Activated CD8-positive, alpha-beta memory T cell treated with anti-CD3 and anti-CD28 coated beads, Interleukin-2, amount 50 U/mL, for 24 hours (primary cell): ENCODE measurements around the gene CNPPD1.

Experiments
- DNase-seq: peaks from one replicate; pipeline ENCODE4 v3.0.0-alpha.2; 2020; ENCODE audit errors: extremely low read depth

CNPPD1 gene

DNA sequence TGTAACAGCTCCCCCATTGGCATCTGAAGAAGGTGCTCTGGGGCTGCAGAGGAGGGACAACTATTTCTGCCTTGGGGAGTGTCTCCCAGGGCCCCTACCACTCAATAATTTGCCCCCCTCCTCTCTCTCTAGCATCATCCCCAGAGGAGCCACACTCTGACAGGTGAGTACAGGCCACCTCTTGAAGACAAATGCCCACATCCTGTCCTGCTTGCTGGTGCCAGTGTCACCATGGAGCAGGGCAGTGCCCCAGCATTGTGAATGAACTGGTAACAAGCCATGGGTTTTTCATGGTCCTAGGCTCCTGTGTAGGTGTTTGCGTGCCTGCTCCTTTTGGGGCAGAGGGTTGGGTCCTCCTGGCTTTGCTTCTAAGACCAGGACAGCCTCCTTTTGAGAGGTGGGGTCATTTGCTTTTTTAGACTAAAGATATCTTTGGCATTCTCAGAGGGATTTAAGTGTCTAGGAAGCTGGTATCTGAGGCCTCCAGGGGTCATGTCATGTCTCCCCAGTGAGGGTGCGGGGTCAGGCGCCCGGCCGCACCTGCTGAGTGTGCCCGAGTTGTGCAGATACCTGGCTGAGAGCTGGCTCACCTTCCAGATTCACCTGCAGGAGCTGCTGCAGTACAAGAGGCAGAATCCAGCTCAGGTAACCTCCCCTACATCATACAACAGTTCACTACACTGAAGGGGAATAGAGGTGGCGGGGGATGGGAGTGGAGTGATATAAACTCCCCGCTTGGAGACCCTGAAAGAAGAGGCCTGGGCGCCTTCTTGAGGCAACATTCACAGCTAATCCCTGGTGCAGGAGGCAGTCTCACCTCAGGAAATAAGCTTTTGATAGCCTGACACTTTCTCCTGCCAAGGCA lies 3.1 kb upstream of the CNPPD1 start:
- no peak for DNase-seq

GRCh38 chr2:219178377-219179175 lies 1.9 kb upstream of the CNPPD1 start:
- no peak for DNase-seq

GRCh38 chr2:219177552-219178376 lies 1.0 kb upstream of the CNPPD1 start, which contains the start of gene RETREG2:
Gene RETREG2, plus strand, starts transcription at chr2:219178275. Its CDS starts 78 bp downstream, at chr2:219178353.
- DNase-seq = peak; percentile 44

DNA sequence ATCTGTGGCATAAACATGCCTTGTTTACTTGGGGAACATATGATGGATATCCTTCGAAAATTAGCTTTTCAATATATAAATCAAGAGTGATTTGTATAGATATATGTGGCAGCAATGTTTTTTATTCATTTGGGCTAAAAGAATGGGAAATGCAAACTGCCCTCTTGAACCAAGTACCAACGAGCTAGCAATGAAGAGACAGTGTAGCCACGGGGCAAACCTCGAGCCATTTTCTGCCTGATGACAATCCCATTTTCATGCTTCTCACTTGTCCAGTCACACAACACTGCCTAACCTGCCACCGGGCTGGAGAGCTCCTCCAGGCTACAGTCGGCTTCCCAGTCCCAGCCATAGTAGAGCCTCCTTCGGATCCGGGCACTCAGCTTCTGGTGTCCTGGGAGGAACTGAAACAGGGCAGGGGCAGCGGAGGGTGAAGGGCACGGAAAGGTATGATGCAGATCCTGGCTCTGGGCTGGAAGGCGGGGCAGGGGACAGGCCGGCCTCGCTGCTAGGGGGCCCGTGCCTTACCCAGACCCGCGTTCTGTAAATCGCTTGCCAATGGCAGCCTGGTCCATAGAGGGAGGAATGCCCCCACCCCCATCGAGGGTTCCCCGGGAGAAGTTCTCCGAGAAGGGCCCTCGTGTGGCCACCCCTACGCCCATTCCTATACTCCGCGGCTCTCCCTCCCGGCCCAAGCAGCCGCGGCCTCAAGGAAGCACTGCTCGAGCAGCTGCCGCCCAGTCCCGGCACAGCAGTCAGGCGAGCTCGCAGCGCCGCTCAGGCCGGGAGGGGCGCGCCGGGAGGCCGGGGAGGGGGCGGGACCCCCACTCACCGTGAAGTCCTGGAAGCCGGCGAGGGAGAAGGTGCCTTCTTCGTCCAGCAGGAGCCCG lies 552 bp downstream of the CNPPD1 start:
- no peak for DNase-seq

- no peak for DNase-seq
Measured at GRCh38 chr2:219175486-219175885, 1.2 kb downstream of the CNPPD1 start.

- DNase-seq = no peak
Measured at GRCh38 chr2:219174801-219175200, 1.9 kb downstream of the CNPPD1 start.

DNA sequence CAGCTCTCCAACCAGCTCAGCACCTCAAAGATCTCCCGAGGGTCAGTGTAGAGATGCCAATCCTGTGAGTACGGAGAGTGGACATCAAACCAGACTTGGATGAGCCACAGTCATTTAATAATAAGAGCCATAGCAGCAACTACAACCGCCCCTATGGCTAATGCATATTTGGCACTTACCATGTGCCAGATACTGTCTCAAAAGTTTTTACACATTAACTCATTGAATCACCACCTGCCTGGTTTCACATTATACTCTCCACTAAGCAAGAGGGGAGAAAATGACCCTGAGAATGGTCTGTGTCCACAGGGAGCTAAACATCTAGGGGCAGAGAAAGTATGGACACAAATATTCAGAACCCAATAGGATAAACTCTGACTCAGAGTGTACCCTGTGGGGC lies 2.6 kb downstream of the CNPPD1 start:
- DNase-seq = no peak

DNA sequence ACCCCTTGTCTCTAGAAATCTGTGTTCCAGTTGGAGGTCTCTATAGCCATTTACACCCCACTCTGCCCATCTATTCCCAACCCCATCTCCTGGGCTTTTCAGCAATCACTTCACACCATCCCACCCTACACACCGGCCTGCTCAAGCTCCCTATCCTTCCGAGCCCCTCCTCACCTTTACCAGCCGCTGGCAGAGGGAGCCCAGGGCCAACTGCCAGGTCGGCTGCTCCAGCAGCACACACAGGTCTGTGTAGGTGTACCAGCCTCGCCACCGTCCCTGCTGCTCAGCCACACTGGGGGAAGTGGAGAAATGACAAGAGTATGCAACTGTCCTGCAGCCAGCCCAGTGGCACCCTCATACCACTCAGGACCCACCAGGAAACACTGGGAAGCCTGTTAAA lies 3.5 kb downstream of the CNPPD1 start:
- DNase-seq = no peak

DNA sequence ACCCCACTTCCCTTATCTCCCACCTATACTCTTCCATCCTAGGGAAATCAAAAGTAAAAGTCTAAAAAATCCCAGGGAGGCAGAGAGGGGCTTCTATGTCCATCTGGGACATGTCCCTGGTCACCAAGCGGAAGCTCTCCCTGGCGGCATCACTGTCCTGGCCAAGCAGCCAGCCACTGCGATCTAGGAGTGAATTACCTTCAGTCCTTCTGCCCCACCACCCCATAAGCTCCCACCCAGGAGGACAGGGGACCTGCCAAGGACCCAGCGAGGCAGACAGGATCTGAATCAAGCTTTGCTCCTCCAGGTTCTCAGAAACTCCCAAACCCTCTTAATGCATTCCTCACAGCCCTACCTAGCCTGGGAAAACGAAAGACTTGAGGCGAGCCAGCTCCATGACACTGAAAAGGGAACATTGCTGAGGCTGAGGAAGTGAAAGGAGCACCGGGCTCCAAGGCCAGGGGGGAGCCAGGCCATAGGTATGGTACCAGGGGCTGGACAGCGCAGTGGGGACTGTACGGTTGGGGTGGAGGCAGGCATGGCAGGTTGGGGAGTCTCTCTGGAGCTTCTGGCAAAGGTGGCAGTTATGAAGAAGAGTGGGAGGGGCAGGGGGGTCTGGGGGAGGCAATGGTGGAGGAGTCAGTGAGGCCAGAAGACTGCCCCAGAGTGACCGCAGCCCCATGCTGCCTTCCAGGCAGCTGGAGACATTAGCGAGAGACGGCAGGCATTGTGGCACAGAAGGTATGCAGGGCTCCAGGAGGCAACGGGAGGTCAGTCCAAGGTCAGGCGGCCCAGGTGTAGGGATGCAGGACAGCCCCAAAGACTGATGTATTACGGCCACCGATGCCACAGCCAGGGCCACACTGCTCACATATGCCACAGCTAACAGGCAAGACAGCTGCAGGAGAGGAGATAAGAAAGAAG lies 4.2 kb downstream of the CNPPD1 start:
- no peak for DNase-seq

DNA sequence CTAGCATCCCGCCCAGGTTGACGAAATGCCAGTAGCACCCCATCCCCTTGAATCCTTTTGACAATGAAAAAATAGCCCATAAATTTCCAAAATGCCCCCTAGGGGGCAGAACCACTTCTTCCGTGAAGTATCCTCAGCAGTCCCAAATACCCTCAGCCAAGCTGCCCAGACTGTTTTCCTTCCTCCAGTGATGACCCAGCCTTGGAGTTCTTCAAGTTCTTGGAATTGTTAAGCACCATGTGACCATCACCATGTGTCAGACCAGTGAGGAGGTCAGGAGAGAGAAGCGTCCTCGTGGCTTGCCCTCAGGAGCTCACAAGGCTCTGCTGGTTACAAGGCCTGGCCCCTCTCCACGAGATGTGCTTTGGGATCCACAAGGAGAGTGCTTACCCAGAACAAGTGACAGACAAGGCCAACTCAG lies 5.5 kb downstream of the CNPPD1 start:
- no peak for DNase-seq

- DNase-seq = no peak
Measured at GRCh38 chr2:219169930-219170654, 6.6 kb downstream of the CNPPD1 start, which contains the start of gene SLC23A3. Gene SLC23A3, minus strand, starts transcription at chr2:219170029. Its CDS starts 45 bp downstream, at chr2:219169984.

GRCh38 chr2:219168932-219169331 lies 7.8 kb downstream of the CNPPD1 start:
- DNase-seq = no peak

DNA sequence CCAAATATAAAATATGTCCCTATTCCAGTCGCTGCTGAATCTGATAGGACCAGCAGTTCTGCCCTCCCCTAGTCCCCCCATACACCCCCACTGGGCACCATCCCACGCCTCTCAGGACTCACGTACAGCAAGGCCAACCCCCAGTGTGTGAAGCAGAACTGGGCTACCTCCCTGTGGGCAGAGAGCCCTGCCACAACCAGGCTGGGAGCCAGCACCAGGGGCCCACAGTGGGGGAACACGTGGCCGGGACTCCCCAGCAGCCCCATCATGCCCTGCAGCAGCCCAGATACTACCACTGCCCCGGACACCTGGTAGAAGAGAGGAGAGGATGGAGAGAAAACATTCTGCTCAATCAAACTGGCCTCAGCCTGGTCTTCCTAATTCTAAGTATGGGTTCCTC lies 8.2 kb downstream of the CNPPD1 start:
- no peak for DNase-seq

DNA sequence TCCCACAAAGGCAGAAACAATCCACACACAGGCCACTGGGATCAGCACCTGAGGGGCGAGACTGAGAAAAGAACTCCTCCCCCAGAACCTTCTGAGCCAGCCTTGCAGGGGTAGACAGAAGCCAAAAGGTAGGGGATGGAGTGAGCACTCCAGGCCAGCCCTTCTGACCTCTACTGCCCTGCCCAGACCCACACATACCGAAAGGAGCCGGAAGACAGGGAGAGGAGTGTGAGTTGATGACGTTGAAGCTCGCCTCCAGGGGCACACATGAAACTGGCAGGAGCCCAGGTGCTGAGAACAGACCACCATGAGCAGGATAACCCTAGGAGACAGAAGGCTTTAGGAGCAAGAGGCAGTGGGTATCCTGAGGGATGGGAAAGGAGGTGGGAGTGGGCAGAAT lies 8.7 kb downstream of the CNPPD1 start:
- no peak for DNase-seq

DNA sequence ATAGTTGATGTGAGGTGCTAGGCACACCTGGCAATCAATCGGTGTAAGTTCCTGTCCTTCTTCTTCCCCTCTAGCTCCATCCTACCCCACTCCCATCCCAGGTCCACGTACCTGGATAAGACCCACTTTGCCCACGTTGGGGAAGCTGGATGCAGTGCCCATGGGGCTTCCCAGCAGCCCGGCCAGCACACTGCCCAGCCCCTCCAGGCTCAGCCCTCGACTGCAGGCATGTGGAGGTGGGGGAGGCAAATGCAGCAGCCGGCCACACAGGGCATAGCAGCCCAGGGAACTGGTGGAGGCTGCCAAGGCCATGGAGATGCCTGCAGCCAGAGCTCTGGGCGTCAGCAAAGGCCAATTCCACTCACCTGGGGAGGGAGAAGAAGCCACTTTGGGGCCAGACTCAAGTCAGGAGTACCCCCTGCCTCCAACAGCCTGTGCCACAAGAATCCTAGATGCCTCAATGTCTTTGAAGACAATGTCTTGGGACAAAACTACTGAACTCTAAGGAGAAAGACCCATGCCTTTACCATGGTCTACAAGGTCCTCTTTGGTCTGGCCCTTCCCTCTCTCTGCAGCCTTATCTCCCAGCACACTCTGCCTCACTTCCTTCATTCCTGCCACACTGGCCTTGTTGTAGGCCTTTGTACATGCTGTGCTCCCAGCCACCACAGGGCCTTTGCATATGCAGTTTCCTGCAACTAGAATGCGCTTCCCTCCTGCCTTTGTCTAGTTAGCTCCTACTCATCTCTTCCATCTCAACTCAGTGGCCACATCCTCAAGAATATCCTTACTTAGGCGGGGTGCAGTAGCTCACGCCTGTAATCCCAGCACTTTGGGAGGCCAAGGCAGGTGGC lies 11.4 kb downstream of the CNPPD1 start:
- DNase-seq = no peak

- DNase-seq = no peak
Measured at GRCh38 chr2:219163156-219163555, 13.6 kb downstream of the CNPPD1 start.

GRCh38 chr2:219161097-219161496 lies 15.6 kb downstream of the CNPPD1 start:
- no peak for DNase-seq
